ENCODE results near the gene TFAP2A.
A peak's percentile ranks its signal among the peaks of the same experiment; 100 is the strongest.

TFAP2A gene

DNA sequence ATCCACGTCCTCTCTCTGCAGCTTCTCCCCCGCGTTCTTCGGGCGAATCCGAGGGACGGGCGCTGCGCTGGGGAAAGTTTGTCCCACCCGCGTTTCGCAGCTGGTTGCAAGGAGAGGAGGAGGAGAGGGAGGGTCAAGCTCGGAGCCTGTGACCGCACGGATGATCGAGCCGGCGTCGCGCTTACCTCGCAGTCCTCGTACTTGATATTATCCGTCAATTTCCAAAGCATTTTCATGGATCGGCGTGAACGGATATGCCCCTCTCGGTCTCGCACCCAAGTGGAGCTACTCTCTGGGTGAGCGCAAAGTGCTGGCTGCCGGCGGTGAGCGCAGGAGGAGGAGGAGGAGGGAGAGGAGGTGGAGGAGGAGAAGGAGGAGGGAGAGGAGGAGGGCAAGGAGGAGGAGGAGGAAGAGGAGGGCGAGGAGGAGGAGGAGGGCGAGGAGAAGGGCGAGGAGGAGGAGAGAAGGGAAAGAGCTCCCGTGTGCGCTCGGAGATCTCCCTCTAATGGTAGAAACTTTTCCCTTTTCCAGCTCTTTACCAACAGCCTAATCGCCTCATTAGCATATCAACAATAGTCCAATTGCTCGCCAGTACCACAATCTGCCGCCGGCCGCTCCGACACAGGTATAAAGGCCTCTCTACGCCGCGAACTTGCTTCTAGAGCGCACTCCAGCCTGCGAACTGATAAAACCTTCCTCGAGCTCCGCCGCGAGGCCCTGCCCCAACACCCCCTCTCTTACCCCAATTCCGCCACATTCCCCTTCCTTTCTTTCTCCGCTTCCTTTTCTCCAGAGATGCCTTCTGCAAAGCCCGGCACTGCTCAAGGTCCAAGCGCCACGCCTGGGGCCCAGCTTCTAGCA lies at the start of gene TFAP2A:
TFAP2A (minus strand) TSS at position 319 of the 861 bp plus-strand sequence; CDS start at position 236, 83 bp downstream.
- DNase-seq (ENCODE audit: low read depth): peak; percentile 18
- no peak within 1 kb of the TSS for H3K4me3 ChIP-seq (ENCODE audit: control insufficient read depth, low read depth, low read length)
- TF ChIP-seq, protein P1, sequence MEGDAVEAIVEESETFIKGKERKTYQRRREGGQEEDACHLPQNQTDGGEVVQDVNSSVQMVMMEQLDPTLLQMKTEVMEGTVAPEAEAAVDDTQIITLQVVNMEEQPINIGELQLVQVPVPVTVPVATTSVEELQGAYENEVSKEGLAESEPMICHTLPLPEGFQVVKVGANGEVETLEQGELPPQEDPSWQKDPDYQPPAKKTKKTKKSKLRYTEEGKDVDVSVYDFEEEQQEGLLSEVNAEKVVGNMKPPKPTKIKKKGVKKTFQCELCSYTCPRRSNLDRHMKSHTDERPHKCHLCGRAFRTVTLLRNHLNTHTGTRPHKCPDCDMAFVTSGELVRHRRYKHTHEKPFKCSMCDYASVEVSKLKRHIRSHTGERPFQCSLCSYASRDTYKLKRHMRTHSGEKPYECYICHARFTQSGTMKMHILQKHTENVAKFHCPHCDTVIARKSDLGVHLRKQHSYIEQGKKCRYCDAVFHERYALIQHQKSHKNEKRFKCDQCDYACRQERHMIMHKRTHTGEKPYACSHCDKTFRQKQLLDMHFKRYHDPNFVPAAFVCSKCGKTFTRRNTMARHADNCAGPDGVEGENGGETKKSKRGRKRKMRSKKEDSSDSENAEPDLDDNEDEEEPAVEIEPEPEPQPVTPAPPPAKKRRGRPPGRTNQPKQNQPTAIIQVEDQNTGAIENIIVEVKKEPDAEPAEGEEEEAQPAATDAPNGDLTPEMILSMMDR (conservative IDR thresholded peaks at IDR 0.05; ENCODE audit: control insufficient read depth, insufficient read depth, low read depth, low read length): no peak

DNA sequence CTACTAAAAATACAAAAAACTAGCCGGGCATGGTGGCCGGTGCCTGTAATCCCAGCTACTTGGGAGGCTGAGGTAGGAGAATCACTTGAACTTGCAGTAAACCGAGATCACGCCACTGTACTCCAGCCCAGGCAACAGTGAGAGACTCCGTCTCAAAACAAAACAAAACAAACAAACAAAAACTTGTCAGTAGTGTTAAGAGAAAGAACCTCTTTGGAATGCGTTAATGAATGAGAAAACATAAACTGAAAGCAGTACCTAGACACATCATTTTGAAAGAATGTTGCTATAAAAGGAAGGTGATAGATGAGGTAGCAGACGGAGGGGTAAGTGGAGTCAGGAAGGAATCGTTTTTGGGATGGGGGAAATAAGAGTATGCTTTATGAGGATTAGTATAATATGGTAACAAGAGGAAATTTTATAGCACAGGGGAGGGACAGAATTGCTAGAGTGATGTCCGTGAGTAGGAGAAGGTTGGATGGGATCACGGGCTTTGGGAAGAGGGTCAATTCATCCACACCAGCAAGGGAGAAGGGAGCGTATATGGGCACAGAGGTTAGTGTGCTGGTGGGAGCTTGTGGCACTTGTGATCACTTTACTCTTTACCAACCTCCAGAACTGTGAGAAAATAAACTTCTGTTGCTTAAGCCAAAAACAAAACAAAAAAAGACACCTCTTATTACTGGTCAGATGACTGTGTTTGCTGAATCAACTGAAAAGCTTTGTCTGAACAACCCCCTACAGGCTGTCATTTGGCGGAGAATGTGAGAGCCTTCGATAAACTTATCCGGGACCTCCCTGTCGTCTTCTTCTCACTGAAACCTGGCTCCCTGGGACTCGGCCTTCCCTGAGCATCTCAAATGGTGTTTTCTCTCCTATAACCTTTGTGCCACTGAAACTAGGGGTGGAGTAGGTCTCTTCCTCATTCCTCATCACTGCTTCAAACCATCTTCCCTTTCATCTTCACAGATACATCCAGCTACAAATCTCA lies 48.9 kb upstream of the TFAP2A start:
- TF ChIP-seq, protein P1 (conservative IDR thresholded peaks at IDR 0.05; ENCODE audit: control insufficient read depth, insufficient read depth, low read depth, low read length): no peak
- no peak overlapping the region for H3K4me3 ChIP-seq (ENCODE audit: control insufficient read depth, low read depth, low read length)
- DNase-seq (ENCODE audit: low read depth): no peak

DNA sequence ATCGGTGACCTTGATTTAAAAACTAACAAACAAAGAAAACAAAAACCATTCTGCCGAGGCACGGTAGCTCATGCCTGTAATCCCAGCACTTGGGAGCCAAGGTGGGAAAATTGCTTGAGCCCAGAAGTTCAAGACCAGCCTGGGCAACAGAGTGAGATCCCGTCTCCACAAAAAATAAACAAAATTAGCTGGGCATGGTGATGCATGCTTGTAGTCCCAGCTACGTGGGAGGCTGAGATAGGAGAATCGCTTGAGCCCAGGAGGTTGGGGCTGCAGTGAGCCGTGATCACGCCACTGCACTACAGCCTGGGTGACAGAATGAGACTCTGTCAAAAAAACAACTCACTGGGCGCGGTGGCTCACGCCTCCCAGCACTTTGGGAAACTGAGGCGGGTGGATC lies 48.2 kb upstream of the TFAP2A start:
- TF ChIP-seq, protein P1 (conservative IDR thresholded peaks at IDR 0.05; ENCODE audit: control insufficient read depth, insufficient read depth, low read depth, low read length): no peak
- no peak for DNase-seq (ENCODE audit: low read depth)
- H3K4me3 ChIP-seq (ENCODE audit: control insufficient read depth, low read depth, low read length): no peak overlapping the region

DNA sequence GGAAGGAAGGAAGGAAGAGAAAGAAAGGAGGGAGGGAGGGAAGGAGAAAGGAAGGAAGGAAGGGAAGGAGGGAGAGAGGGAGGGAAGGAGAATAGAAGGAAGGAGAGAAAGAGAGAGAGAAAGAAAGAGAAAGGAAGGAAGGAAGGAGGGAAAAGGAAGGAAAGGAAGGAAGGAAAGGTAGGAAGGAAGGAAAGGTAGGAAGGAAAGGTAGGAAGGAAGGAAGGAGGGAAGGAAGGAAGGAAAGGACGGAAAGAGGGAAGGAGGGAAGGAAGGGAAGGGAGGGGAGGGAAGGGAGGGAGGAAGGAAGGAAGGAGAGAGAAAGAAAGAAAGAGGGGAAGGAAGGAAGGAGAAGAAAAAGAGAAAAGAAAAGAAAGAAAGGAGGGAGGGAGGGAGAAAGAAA lies 47.0 kb upstream of the TFAP2A start:
- no peak for DNase-seq (ENCODE audit: low read depth)
- TF ChIP-seq, protein P1 (conservative IDR thresholded peaks at IDR 0.05; ENCODE audit: control insufficient read depth, insufficient read depth, low read depth, low read length): no peak
- H3K4me3 ChIP-seq (ENCODE audit: control insufficient read depth, low read depth, low read length): no peak overlapping the region

DNA sequence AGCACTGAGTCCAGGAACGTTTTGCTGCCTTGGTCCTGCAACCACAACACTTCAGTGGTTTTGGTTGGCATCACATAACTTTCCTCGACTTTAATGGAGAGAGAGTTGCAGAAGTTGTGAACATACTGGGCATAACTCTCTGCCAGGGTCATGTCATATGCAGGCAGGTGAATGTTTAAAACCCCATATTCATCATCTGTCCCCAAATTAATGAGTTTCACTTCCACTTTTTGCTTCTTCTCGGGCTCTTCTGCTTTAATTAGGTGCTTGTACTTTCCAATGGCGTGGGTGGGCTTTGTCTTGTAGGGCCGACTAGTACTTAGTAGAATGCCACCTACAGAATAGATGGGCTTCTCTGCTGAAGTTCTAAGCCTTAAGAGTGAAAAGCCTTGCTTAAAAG lies 45.2 kb upstream of the TFAP2A start:
- TF ChIP-seq, protein P1 (conservative IDR thresholded peaks at IDR 0.05; ENCODE audit: control insufficient read depth, insufficient read depth, low read depth, low read length): no peak
- DNase-seq (ENCODE audit: low read depth): no peak
- H3K4me3 ChIP-seq (ENCODE audit: control insufficient read depth, low read depth, low read length): no peak overlapping the region

DNA sequence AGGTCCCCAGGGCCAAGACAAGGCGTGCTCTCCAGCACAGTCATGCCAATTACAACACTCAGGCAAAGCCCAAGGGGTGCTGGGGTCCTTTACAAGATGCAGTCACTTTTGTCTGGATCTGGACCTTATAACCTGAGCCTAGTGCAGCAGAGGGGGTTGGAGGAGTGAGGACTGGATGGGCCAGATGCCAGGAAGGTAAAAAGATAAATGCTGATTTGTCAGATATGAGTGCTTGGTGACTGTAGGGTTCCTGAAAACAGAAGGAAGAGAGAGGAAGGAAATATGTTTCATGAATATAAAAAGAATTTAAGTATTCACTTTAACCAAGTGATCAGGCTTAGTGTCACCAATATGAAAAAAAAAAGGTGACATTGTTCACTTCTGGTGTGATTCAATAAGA lies 43.4 kb upstream of the TFAP2A start:
- DNase-seq (ENCODE audit: low read depth): no peak
- no peak overlapping the region for H3K4me3 ChIP-seq (ENCODE audit: control insufficient read depth, low read depth, low read length)
- TF ChIP-seq, protein P1 (conservative IDR thresholded peaks at IDR 0.05; ENCODE audit: control insufficient read depth, insufficient read depth, low read depth, low read length): no peak
